ENCODE results near the gene POR.

DNA sequence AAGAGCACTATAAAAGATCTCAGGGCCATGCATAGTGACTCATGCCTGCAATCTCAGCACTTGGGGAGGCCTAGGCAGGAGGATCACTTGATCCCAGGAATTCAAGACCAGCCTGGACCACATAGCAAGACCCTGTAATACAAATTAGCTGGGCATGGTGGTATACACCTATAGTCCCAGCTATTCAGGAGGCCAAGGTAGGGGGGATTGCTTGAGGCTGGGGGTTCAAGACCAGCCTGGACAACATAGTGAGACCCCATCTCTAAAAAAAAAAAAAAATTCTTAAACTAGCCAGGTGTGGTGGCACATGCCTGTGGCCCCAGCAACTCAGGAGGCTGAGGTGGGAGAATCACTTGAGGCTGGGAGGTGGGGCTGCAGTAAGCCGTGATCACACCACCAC lies 117.0 kb downstream of the POR start:
- TF ChIP-seq, protein P1, sequence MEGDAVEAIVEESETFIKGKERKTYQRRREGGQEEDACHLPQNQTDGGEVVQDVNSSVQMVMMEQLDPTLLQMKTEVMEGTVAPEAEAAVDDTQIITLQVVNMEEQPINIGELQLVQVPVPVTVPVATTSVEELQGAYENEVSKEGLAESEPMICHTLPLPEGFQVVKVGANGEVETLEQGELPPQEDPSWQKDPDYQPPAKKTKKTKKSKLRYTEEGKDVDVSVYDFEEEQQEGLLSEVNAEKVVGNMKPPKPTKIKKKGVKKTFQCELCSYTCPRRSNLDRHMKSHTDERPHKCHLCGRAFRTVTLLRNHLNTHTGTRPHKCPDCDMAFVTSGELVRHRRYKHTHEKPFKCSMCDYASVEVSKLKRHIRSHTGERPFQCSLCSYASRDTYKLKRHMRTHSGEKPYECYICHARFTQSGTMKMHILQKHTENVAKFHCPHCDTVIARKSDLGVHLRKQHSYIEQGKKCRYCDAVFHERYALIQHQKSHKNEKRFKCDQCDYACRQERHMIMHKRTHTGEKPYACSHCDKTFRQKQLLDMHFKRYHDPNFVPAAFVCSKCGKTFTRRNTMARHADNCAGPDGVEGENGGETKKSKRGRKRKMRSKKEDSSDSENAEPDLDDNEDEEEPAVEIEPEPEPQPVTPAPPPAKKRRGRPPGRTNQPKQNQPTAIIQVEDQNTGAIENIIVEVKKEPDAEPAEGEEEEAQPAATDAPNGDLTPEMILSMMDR (IDR thresholded peaks at IDR 0.05; ENCODE audit: low read depth, low read length), result no peak
- TF ChIP-seq EZH2phosphoT487 (IDR thresholded peaks at IDR 0.05; ENCODE audit: low read depth), result no peak
